Heart right ventricle (tissue), 16 donors: ENCODE results near the gene UBE2F. TPM values are rescaled to one million over a fixed set of nuclear protein-coding genes. Genes with fewer than 3 reads are reported as not detected.

Experiments used
- ATAC-seq, 8 donors: fragments of 200-7000 bp; cut with Tn5 transposase; one replicate each; pipeline ENCODE4 v1.9.1; 2020; ENCODE audit warnings: mild to moderate bottlenecking in 8 of 8, moderate library complexity in 8 of 8, moderate number of reproducible peaks in 1 of 8
- DNase-seq, 2 donors: peaks; one replicate each; pipeline ENCODE4 v3.0.0-alpha.2; 2020
- H3K27ac ChIP-seq, 10 donors: fragments of 200-600 bp; sonication (generic) in 2 of 10; one replicate each; pipeline versions ENCODE4 v1.5.0 to v1.8.0; 2020 to 2022; ENCODE audit warnings: mild to moderate bottlenecking in 3 of 10
- H3K27me3 ChIP-seq, 7 donors: fragments of 200-600 bp; one replicate each; pipeline ENCODE4 v1.8.0; 2021 to 2022; ENCODE audit warnings: mild to moderate bottlenecking in 2 of 7
- H3K36me3 ChIP-seq, 9 donors: fragments of 200-600 bp; sonication (generic) in 1 of 9; one replicate each; pipeline versions ENCODE4 v1.5.0 to v1.8.0; 2020 to 2022; ENCODE audit warnings: mild to moderate bottlenecking in 2 of 9
- H3K4me1 ChIP-seq, 9 donors: fragments of 200-600 bp; sonication (generic) in 1 of 9; one replicate each; pipeline versions ENCODE4 v1.5.0 to v1.8.0; 2020 to 2022; ENCODE audit warnings: mild to moderate bottlenecking in 4 of 9
- H3K4me3 ChIP-seq, 10 donors: fragments of 200-600 bp; sonication (generic) in 2 of 10; one replicate each; pipeline versions ENCODE4 v1.5.0 to v1.8.0; 2020 to 2022; ENCODE audit warnings: mild to moderate bottlenecking in 7 of 10, moderate library complexity in 2 of 10
- H3K9me3 ChIP-seq, 11 donors: fragments of 200-600 bp in 10 of 11; sonication (generic) in 2 of 11; one replicate each; pipeline versions ENCODE4 v1.5.0 to v1.8.0; 2013 to 2022; ENCODE audit warnings: mild to moderate bottlenecking in 2 of 11, control low read depth in 1 of 11, moderate library complexity in 1 of 11
- CTCF ChIP-seq, 9 donors: fragments of 200-600 bp; sonication (generic) in 2 of 9; IDR thresholded peaks; one replicate each; pipeline versions ENCODE4 v1.5.0 to v1.8.0; 2021 to 2022; ENCODE audit warnings: antibody characterized with exemption in 9 of 9, mild to moderate bottlenecking in 5 of 9, moderate library complexity in 1 of 9
- WGBS, 2 donors: extraction: QIAGEN DNeasy Blood & Tissue Kit; methylation state at CpG; one replicate each; pipeline ENCODE4 v1.1.7; 2013; ENCODE audit warnings: inconsistent platforms in 1 of 2; 5-methylcytosine and 5-hydroxymethylcytosine counted together
- intact Hi-C, 10 donors: fragments of 100-400 bp; cut with DNase I; formaldehyde crosslinking; loops; one replicate each; pipeline versions ENCODE4 v1.11.1 to v1.14.2; 2022
- polyA plus RNA-seq, 2 donors: library from polyadenylated mRNA; stranded (reverse); fragments of 200-250 nt; gene quantifications; one replicate each; pipeline ENCODE4 v1.2.3, GENCODE V29; 2013
- total RNA-seq, 10 donors: library from RNA; stranded (reverse); fragmentation: NEBNext Ultra II Directional in 3 of 10; extraction: Animal tissue kit (Norgen Biotek cat#: 25700) in 3 of 10; gene quantifications; one replicate each; pipeline versions ENCODE4 v1.2.1 to v1.2.4, GENCODE V29; 2021 to 2023
- donor health status: Arrhythmogenic right ventricular cardiomyopathy.
- donor health status: ischemic (EF 13 %, LVEDD 7.1; RV severe dilation, severe dysfunction).
- donor health status: healthy with polysubstance abuse.
- donor health status: DM: no; HTN: yes; CAD: no.
- donor health status: DM: no; HTN: no; CAD: no.
- donor health status: ischemic (EF 25% LVEDD 6.9; RV normal size, moderate dysfunction).
- donor health status: ischemic (EF 25% LVEDD 5.7; RV mildly dilated, moderate dysfunction).
- donor health status: healthy.
- donor health status: DM: yes; HTN: yes; CAD: no.
- donor health status: Ischemic cardiomyopathy.
- donor health status: ischemic (EF 35%, LVEDD 5.7; RV mildly dilated, moderate dysfunction).
- donor health status: nonischemic (EF 11% LVEDD 7.7; RV severe dilation, severe dysfunction).
- donor health status: DM: yes; HTN: yes; CAD: no.
- donor health status: PGD.
- donor health status: ischemic (EF 29% LVEDD 5.4; RV normal size, mild dysfunction).
- donor health status: nonischemic (EF 23%, LVEDD 6.1; RV moderate dilation, normal function).

The UBE2F gene
- total and polyA plus RNA-seq, 12 donors, result 43.5 to 82.2 (median 63.7) TPM

- Histone ChIP-seq H3K9me3 (peaks cover 0 to 31% (median 0%) of the 10 kb centered on the region in 11 donors), H3K36me3 (peaks cover 0 to 69% (median 10%) of the 10 kb centered on the region in 9 donors), H3K27me3 (no peaks in the 10 kb centered on the region), H3K4me1 (no peaks in the 10 kb centered on the region), H3K4me3 (no peak overlapping the region), H3K27ac (no peak overlapping the region)
- intact Hi-C loops, result no loop called here
- DNase-seq, result no peak
- ATAC-seq, result no peak
- WGBS, 2 donors, result 92 to 97% methylated on average over 1 of the region's 1 CpG
- TF ChIP-seq CTCF (IDR thresholded peaks at IDR 0.05), result no peak
These were observed 110.5 kb downstream of the UBE2F start for GRCh38 chr2:238077292-238077691.

GRCh38 chr2:238079874-238080327 lies 113.1 kb downstream of the UBE2F start:
- Histone ChIP-seq H3K9me3 (peaks cover 0 to 20% (median 0%) of the 10 kb centered on the region in 11 donors), H3K4me1 (peaks cover 0 to 4% (median 0%) of the 10 kb centered on the region in 9 donors), H3K4me3 (no peak overlapping the region), H3K27ac (no peak overlapping the region), H3K36me3 (peaks cover 0 to 68% (median 25%) of the 10 kb centered on the region in 9 donors), H3K27me3 (no peaks in the 10 kb centered on the region)
- no peak for DNase-seq
- TF ChIP-seq CTCF (IDR thresholded peaks at IDR 0.05), result no peak
- no peak for ATAC-seq
- intact Hi-C loops, result no loop called here
- 89 to 93% methylated on average over 2 of the region's 2 CpGs for WGBS, 2 donors

- intact Hi-C loops, result no loop called here
- Histone ChIP-seq H3K27ac (no peak overlapping the region), H3K27me3 (no peaks in the 10 kb centered on the region), H3K36me3 (peaks cover 0 to 72% (median 25%) of the 10 kb centered on the region in 9 donors), H3K4me3 (no peak overlapping the region), H3K4me1 (peaks cover 0 to 4% (median 0%) of the 10 kb centered on the region in 9 donors), H3K9me3 (peaks cover 0 to 20% (median 0%) of the 10 kb centered on the region in 11 donors)
- 96 to 97% methylated on average over 15 of the region's 15 CpGs for WGBS, 2 donors
- TF ChIP-seq CTCF (IDR thresholded peaks at IDR 0.05), result no peak
- ATAC-seq (no peak), DNase-seq (no peak)
These were observed 113.7 kb downstream of the UBE2F start for GRCh38 chr2:238080518-238080917.

- TF ChIP-seq CTCF (IDR thresholded peaks at IDR 0.05), result no peak
- Histone ChIP-seq H3K27me3 (no peaks in the 10 kb centered on the region), H3K4me1 (peaks cover 0 to 4% (median 0%) of the 10 kb centered on the region in 9 donors), H3K9me3 (peaks cover 0 to 20% (median 0%) of the 10 kb centered on the region in 11 donors), H3K36me3 (peaks cover 0 to 77% (median 25%) of the 10 kb centered on the region in 9 donors), H3K27ac (no peak overlapping the region), H3K4me3 (no peak overlapping the region)
- WGBS, 2 donors, result 82 to 88% methylated on average over 13 of the region's 13 CpGs
- DNase-seq (no peak), ATAC-seq (no peak)
- intact Hi-C loops, result no loop called here
These were observed 114.3 kb downstream of the UBE2F start for GRCh38 chr2:238081150-238081549.
